ENCODE measurements around the gene PBLD. TPM values are rescaled to one million over a fixed set of nuclear protein-coding genes. Genes with fewer than 3 reads are reported as not detected.
A peak's percentile ranks its signal among the peaks of the same experiment; 100 is the strongest.

PBLD gene
- total and polyA plus RNA-seq, 9 of the 15 experiments (the other 6 are each of a cell fraction or from before 2014, with no cell fraction given), result 1.2 to 4.3 (median 2.5) TPM

DNA sequence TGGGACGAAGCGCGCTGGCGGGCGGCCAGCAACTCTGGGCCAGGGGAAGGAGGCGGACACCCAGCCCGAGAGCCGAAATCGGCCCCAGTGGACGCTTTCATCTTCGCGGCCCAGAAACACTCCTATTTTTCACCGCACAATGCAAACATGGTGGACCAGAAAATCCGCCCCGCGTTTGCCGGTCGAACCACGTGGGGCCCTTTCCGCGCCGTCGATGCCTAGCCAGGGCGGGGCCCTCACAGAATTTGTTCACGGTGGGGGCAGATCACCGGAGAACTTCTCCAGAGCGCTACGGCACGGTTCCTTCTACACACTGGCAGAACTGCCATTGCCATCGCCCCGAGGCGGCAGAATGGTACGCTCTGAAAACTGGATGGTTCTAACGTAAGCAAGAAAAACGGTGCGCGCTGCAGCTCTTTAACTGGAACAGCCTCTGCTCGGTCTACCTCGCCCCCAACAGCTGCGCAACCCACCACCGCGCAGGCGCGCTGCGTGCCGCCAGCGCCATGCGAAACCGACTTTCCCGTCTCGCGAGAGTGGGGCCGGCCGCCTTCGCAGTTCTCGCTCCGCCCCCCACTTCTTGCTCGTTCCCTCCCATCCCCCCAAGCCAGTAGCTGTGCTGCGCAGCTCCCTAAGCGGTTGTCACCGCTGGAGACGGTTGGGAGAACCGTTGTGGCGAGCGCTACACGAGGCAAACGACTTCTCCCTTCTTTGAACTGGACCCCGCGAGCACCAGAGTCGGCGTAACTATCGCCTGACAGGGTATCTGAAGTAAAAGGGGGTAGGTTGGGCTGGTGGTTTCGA is 1.1 kb downstream of the PBLD start, which contains the start of gene HNRNPH3 (continued):
- TF ChIP-seq TAF9B (IDR thresholded peaks at IDR 0.05; ENCODE audit: partially characterized antibody) (peak; percentile 100), KLF10 (CRISPR knock-in tag; IDR thresholded peaks at IDR 0.05) (no peak), MTA3 (IDR thresholded peaks at IDR 0.05; ENCODE audit: borderline replicate concordance) (peak; percentile 95), ZNF165 (CRISPR knock-in tag; IDR thresholded peaks at IDR 0.05; ENCODE audit: borderline replicate concordance) (peak; percentile 66), ETV6 (IDR thresholded peaks at IDR 0.05; ENCODE audit: borderline replicate concordance in 1 of 2, low read depth in 2 of 2, low read length in 1 of 2) (no peak), ETV6 (CRISPR knock-in tag; IDR thresholded peaks at IDR 0.05; ENCODE audit: borderline replicate concordance) (0 out of 2 replicates have a peak, but pooled peaks have one; percentile 38), GATA2 (CRISPR knock-in tag; IDR thresholded peaks at IDR 0.05) (no peak), CBX3 (IDR thresholded peaks at IDR 0.05; ENCODE audit: borderline replicate concordance in 1 of 2, low read length in 2 of 2) (peak in 1 of 2 experiments; percentile 82; a peak in 2 of 3 replicates), TGIF2 (CRISPR knock-in tag; IDR thresholded peaks at IDR 0.05) (0 out of 2 replicates have a peak, but pooled peaks have one; percentile 28), DIDO1 (tag; IDR thresholded peaks at IDR 0.05; ENCODE audit: low read depth) (peak; percentile 10; the same call in 1 of the 2 replicates), HNRNPLL (IDR thresholded peaks at IDR 0.05; ENCODE audit: low read depth, low read length, poor library complexity, severe bottlenecking) (peak; percentile 84), ZNF347 (CRISPR knock-in tag; IDR thresholded peaks at IDR 0.05; ENCODE audit: low read depth) (no peak), PURB (CRISPR knock-in tag; IDR thresholded peaks at IDR 0.05; ENCODE audit: low read depth) (no peak), FOXM1 (IDR thresholded peaks at IDR 0.05; ENCODE audit: low read depth) (peak; percentile 24; the same call in 1 of the 2 replicates), FOXM1 (CRISPR knock-in tag; IDR thresholded peaks at IDR 0.05; ENCODE audit: low read depth) (no peak; the same call in none of the 2 replicates)
- TF ChIP-seq, protein P1, sequence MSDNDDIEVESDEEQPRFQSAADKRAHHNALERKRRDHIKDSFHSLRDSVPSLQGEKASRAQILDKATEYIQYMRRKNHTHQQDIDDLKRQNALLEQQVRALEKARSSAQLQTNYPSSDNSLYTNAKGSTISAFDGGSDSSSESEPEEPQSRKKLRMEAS (CRISPR knock-in tag; IDR thresholded peaks at IDR 0.05), result peak; percentile 95
- TF ChIP-seq, protein P2, sequence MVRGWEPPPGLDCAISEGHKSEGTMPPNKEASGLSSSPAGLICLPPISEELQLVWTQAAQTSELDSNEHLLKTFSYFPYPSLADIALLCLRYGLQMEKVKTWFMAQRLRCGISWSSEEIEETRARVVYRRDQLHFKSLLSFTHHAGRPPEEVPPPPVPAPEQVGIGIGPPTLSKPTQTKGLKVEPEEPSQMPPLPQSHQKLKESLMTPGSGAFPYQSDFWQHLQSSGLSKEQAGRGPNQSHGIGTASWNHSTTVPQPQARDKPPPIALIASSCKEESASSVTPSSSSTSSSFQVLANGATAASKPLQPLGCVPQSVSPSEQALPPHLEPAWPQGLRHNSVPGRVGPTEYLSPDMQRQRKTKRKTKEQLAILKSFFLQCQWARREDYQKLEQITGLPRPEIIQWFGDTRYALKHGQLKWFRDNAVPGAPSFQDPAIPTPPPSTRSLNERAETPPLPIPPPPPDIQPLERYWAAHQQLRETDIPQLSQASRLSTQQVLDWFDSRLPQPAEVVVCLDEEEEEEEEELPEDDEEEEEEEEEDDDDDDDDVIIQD (CRISPR knock-in tag; IDR thresholded peaks at IDR 0.05), result 0 out of 2 replicates have a peak, but pooled peaks have one; percentile 73
- TF ChIP-seq, protein P3, sequence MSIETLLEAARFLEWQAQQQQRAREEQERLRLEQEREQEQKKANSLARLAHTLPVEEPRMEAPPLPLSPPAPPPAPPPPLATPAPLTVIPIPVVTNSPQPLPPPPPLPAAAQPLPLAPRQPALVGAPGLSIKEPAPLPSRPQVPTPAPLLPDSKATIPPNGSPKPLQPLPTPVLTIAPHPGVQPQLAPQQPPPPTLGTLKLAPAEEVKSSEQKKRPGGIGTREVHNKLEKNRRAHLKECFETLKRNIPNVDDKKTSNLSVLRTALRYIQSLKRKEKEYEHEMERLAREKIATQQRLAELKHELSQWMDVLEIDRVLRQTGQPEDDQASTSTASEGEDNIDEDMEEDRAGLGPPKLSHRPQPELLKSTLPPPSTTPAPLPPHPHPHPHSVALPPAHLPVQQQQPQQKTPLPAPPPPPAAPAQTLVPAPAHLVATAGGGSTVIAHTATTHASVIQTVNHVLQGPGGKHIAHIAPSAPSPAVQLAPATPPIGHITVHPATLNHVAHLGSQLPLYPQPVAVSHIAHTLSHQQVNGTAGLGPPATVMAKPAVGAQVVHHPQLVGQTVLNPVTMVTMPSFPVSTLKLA (conservative IDR thresholded peaks at IDR 0.05), result peak; percentile 96 to 98
- TF ChIP-seq, protein P4, sequence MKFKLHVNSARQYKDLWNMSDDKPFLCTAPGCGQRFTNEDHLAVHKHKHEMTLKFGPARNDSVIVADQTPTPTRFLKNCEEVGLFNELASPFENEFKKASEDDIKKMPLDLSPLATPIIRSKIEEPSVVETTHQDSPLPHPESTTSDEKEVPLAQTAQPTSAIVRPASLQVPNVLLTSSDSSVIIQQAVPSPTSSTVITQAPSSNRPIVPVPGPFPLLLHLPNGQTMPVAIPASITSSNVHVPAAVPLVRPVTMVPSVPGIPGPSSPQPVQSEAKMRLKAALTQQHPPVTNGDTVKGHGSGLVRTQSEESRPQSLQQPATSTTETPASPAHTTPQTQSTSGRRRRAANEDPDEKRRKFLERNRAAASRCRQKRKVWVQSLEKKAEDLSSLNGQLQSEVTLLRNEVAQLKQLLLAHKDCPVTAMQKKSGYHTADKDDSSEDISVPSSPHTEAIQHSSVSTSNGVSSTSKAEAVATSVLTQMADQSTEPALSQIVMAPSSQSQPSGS (CRISPR knock-in tag; IDR thresholded peaks at IDR 0.05), result 0 out of 2 replicates have a peak, but pooled peaks have one; percentile 9
